HCT116 (cell line): ENCODE data around the gene PRR36. TPM values are rescaled to one million over a fixed set of nuclear protein-coding genes. Genes with fewer than 3 reads are reported as not detected.

Experiments
- ATAC-seq: fragments of 200-7000 bp; cut with Tn5 transposase; 2 replicates; pipeline ENCODE4 v1.9.1; 2020; ENCODE audit warnings: mild to moderate bottlenecking, moderate library complexity
- BruUV-seq: library from RNA; stranded (reverse); fragments of 400-500 nt; replicated peaks from 2 replicates; lab custom pipeline; 2021; lab: Mats Ljungman, UMichigan
- CTCF ChIA-PET: fragments of 300-600 bp; sonication (Branson Sonifier 250); formaldehyde crosslinking; loops from one replicate; lab custom pipeline; 2021; ENCODE audit warnings: antibody characterized with exemption; lab: Charles Lee
- POLR2A ChIA-PET: fragments of 300-600, 350-600 bp; sonication (Branson Sonifier 250); formaldehyde crosslinking; loops from one replicate; lab custom pipeline; 2021; ENCODE audit warnings: antibody characterized with exemption; lab: Charles Lee
- RAD21 ChIA-PET, 2 experiments: fragments of 300-600 bp; sonication (Branson Sonifier 250); formaldehyde crosslinking; loops; one replicate each; lab custom pipeline; 2023; ENCODE audit warnings: low total read pairs in 2 of 2; ENCODE audit not compliant: uncharacterized antibody in 2 of 2, unreplicated experiment in 2 of 2, low non-redundant PET in 1 of 2; lab: Charles Lee
- DNase-seq: peaks from one replicate; pipeline ENCODE4 v3.0.0-alpha.2; 2010; ENCODE audit warnings: low read depth, low spot score
- H2AFZ ChIP-seq: fragments of 200-600 bp; shearing (Covaris generic), sonication (generic); 2 replicates; pipeline ENCODE4 v1.6.1; 2017; ENCODE audit warnings: low read depth, mixed run types, mixed read lengths, antibody characterized with exemption, low read length; ENCODE audit not compliant: poor library complexity, severe bottlenecking
- H3K27ac ChIP-seq: 2 replicates; pipeline ENCODE4 v1.5.1; 2012; ENCODE audit warnings: low read depth, low read length
- H3K27me3 ChIP-seq: fragments of 200-600 bp; sonication (generic); 2 replicates; pipeline ENCODE4 v1.6.1; 2016; ENCODE audit warnings: mixed run types, low read length, mixed read lengths; ENCODE audit not compliant: insufficient read depth
- H3K36me3 ChIP-seq, 2 experiments: fragments of 200-500 bp in 1 of 2; fragments of 200-600 bp in 1 of 2; sonication (Bioruptor generic) in 1 of 2; sonication (generic) in 1 of 2; 2 replicates each; pipeline versions ENCODE4 v1.5.1 to v1.6.1; 2014 to 2016; ENCODE audit warnings: low read length in 2 of 2, inconsistent platforms in 1 of 2, mixed read lengths in 1 of 2, mixed run types in 1 of 2; ENCODE audit not compliant: insufficient read depth in 2 of 2, control insufficient read depth in 1 of 2
- H3K4me1 ChIP-seq, 2 experiments: fragments of 200-600 bp in 1 of 2; sonication (generic) in 1 of 2; 2 replicates each; pipeline versions ENCODE4 v1.5.1 to v1.6.1; 2012 to 2017; ENCODE audit warnings: low read length in 2 of 2, inconsistent platforms in 1 of 2, mild to moderate bottlenecking in 1 of 2, mixed read lengths in 1 of 2, mixed run types in 1 of 2, moderate library complexity in 1 of 2; ENCODE audit not compliant: insufficient read depth in 2 of 2, control insufficient read depth in 1 of 2
- H3K4me2 ChIP-seq: fragments of 200-600 bp; sonication (generic); 2 replicates; pipeline ENCODE4 v1.6.1; 2017; ENCODE audit warnings: mixed run types, low read length, mixed read lengths
- H3K4me3 ChIP-seq, 2 experiments: fragments of 200-600 bp in 1 of 2; sonication (generic) in 1 of 2; replicated peaks in 1 of 2; 2 replicates each; pipeline ENCODE4 v1.5.1; 2011 to 2016; ENCODE audit warnings: low read length in 2 of 2, control low read depth in 1 of 2, low read depth in 1 of 2, mild to moderate bottlenecking in 1 of 2, mixed read lengths in 1 of 2, mixed run types in 1 of 2
- H3K79me2 ChIP-seq: fragments of 200-600 bp; sonication (generic); 2 replicates; pipeline ENCODE4 v1.6.1; 2017; ENCODE audit warnings: mild to moderate bottlenecking, mixed run types, low read length, moderate library complexity, mixed read lengths; ENCODE audit not compliant: insufficient read depth
- H3K9ac ChIP-seq: fragments of 200-600 bp; sonication (generic); 2 replicates; pipeline ENCODE4 v1.6.1; 2016; ENCODE audit warnings: low read length, mixed read lengths
- H3K9me2 ChIP-seq: fragments of 200-600 bp; sonication (generic), shearing (Covaris generic); 2 replicates; pipeline ENCODE4 v1.6.1; 2017; ENCODE audit warnings: mixed run types, mild to moderate bottlenecking, moderate library complexity; ENCODE audit not compliant: insufficient read depth
- H3K9me3 ChIP-seq, 2 experiments: fragments of 200-500 bp in 1 of 2; fragments of 200-600 bp in 1 of 2; sonication (Bioruptor generic) in 1 of 2; sonication (generic) in 1 of 2; 2 replicates each; pipeline ENCODE4 v1.6.1; 2014 to 2017; ENCODE audit warnings: low read length in 2 of 2, mixed read lengths in 2 of 2, inconsistent platforms in 1 of 2, low read depth in 1 of 2, mild to moderate bottlenecking in 1 of 2, mixed run types in 1 of 2, moderate library complexity in 1 of 2; ENCODE audit not compliant: control insufficient read depth in 1 of 2, insufficient read depth in 1 of 2
- H4K20me1 ChIP-seq: fragments of 200-600 bp; sonication (generic), shearing (Covaris generic); 2 replicates; pipeline ENCODE4 v1.6.1; 2017; ENCODE audit warnings: mixed run types, mild to moderate bottlenecking, moderate library complexity; ENCODE audit not compliant: insufficient read depth
- ATF3 ChIP-seq: IDR thresholded peaks from 2 replicates; pipeline ENCODE4 v1.6.1; 2012
- CBX3 ChIP-seq: IDR thresholded peaks from 2 replicates; pipeline ENCODE4 v1.6.1; 2012; ENCODE audit warnings: low read depth
- CEBPB ChIP-seq: IDR thresholded peaks from 2 replicates; pipeline ENCODE4 v1.6.1; 2012; ENCODE audit warnings: low read depth
- CTCF ChIP-seq, 3 experiments: fragments of 200-600 bp in 1 of 3; sonication (generic) in 1 of 3; IDR thresholded peaks in 2 of 3; conservative IDR thresholded peaks in 1 of 3; 2 replicates each; pipeline ENCODE4 v1.5.1; 2012 to 2017; ENCODE audit warnings: low read depth in 2 of 3, low read length in 2 of 3, antibody characterized with exemption in 1 of 3, borderline replicate concordance in 1 of 3, control low read depth in 1 of 3, mild to moderate bottlenecking in 1 of 3, mixed read lengths in 1 of 3, mixed run types in 1 of 3, moderate library complexity in 1 of 3; ENCODE audit not compliant: insufficient read depth in 1 of 3
- EGR1 ChIP-seq: IDR thresholded peaks from 2 replicates; pipeline ENCODE4 v1.6.1; 2012; ENCODE audit warnings: low read depth
- ELF1 ChIP-seq: IDR thresholded peaks from 2 replicates; pipeline ENCODE4 v1.6.1; 2012; ENCODE audit warnings: low read depth, borderline replicate concordance
- EZH2 ChIP-seq: fragments of 200-600 bp; sonication (generic); IDR thresholded peaks from 2 replicates; pipeline ENCODE4 v1.6.1; 2017; ENCODE audit warnings: antibody characterized with exemption, mixed run types
- EZH2phosphoT487 ChIP-seq: fragments of 200-600 bp; IDR thresholded peaks from 2 replicates; pipeline ENCODE4 v1.6.1; 2018; ENCODE audit warnings: antibody characterized with exemption, borderline replicate concordance
- POLR2A ChIP-seq: IDR thresholded peaks from 2 replicates; pipeline ENCODE4 v1.7.0; 2011; ENCODE audit warnings: borderline replicate concordance; ENCODE audit not compliant: insufficient read depth, insufficient read length; ENCODE audit errors: extremely low read depth
- RAD21 ChIP-seq: IDR thresholded peaks from 2 replicates; pipeline ENCODE4 v1.6.1; 2012; ENCODE audit warnings: low read depth, mild to moderate bottlenecking
- SRF ChIP-seq: IDR thresholded peaks from 2 replicates; pipeline ENCODE4 v1.6.1; 2012; ENCODE audit warnings: low read depth
- TCF7L2 ChIP-seq: IDR thresholded peaks from 2 replicates; pipeline ENCODE4 v1.7.0; 2011; ENCODE audit warnings: borderline replicate concordance, inconsistent platforms; ENCODE audit not compliant: insufficient read depth, insufficient read length; ENCODE audit errors: extremely low read depth
- intact Hi-C: fragments of 100-400 bp; cut with micrococcal nuclease; formaldehyde crosslinking; loops from 2 replicates; pipeline ENCODE4 v1.10.0; 2022
- total RNA-seq: library from RNA; stranded (reverse); gene quantifications from one replicate; pipeline ENCODE4 v1.2.1, GENCODE V29; 2021; ENCODE audit not compliant: unreplicated experiment
- TF ChIP-seq, protein P1 (sequence below): IDR thresholded peaks from 2 replicates; pipeline ENCODE4 v1.6.1; 2012

PRR36 gene
- total RNA-seq, 1 experiment from 2014 or later, result 7.5 TPM

GRCh38 chr19:7857727-7858108 is 16.5 kb downstream of the PRR36 start:
- no TSS peak for BruUV-seq
- no peak overlapping the region for H3K4me2 ChIP-seq
- intact Hi-C loops, result no loop called here
- no peaks in the 10 kb centered on the region for H3K27me3 ChIP-seq
- no peak for TF ChIP-seq ATF3
- no peak for TF ChIP-seq TCF7L2
- no peak for TF ChIP-seq EZH2phosphoT487
- no peak for TF ChIP-seq EGR1
- TF ChIP-seq EZH2, result no peak
- TF ChIP-seq, protein P1, sequence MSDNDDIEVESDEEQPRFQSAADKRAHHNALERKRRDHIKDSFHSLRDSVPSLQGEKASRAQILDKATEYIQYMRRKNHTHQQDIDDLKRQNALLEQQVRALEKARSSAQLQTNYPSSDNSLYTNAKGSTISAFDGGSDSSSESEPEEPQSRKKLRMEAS, result no peak
- no peak for TF ChIP-seq CTCF (IDR thresholded peaks at IDR 0.05 in 2 of 3, conservative IDR thresholded peaks at IDR 0.05 in 1 of 3; ENCODE audit: borderline replicate concordance in 1 of 3, insufficient read depth in 1 of 3, low read depth in 2 of 3, low read length in 2 of 3)
- TF ChIP-seq CBX3, result no peak
- TF ChIP-seq CEBPB, result no peak
- no peak for TF ChIP-seq SRF
- no peak for TF ChIP-seq RAD21
- no peak for TF ChIP-seq ELF1
- TF ChIP-seq POLR2A, result no peak
- no peaks in the 10 kb centered on the region for H3K9me2 ChIP-seq
- no peak overlapping the region for H3K9ac ChIP-seq
- DNase-seq (no peak), ATAC-seq (no peak)
- ChIA-PET POLR2A (no interaction called here), CTCF (interaction anchor here (1.4 kb wide), 1 partner anchor 12 kb away, joined by 6 read pairs; no protein-coding TSS in a partner anchor), RAD21 (no interaction called here)
- no peaks in the 10 kb centered on the region for H3K79me2 ChIP-seq
- no peaks in the 10 kb centered on the region for H4K20me1 ChIP-seq
- H2AFZ ChIP-seq, result no peak overlapping the region
- no peaks in the 10 kb centered on the region for H3K9me3 ChIP-seq
- H3K36me3 ChIP-seq, result no peaks in the 10 kb centered on the region
- H3K27ac ChIP-seq, result no peak overlapping the region
- no peak overlapping the region for H3K4me3 ChIP-seq
- H3K4me1 ChIP-seq, result peaks cover 10 to 27% of the 10 kb centered on the region in 2 experiments; a peak in 3 of 4 replicates
